ENCODE measurements around the gene SNX4.
"Not testable (repeated sequence)": the region's sequence is repeated elsewhere in the genome, so short reads cannot be mapped to it uniquely, and the experiment has no call there.

Gene SNX4

GRCh38 chr3:125498630-125499029, 21.4 kb downstream of the SNX4 start:
- Histone ChIP-seq H3K9me3 (ENCODE audit: low read length) (no peaks in the 10 kb centered on the region), H3K4me1 (ENCODE audit: insufficient read depth, low read length) (no peaks in the 10 kb centered on the region), H3K27me3 (ENCODE audit: control insufficient read depth in 1 of 2, insufficient read depth in 2 of 2, low read length in 2 of 2) (no peaks in the 10 kb centered on the region), H3K27ac (ENCODE audit: low read depth, low read length) (no peak overlapping the region), H3K4me3 (ENCODE audit: low read depth in 1 of 2, low read length in 2 of 2) (no peak overlapping the region), H3K9ac (ENCODE audit: low read length) (no peak overlapping the region), H3K36me3 (ENCODE audit: insufficient read depth, low read length) (peaks cover 34% of the 10 kb centered on the region)

GRCh38 chr3:125496701-125497100, 23.3 kb downstream of the SNX4 start:
- H3K4me3 ChIP-seq (ENCODE audit: low read depth in 1 of 2, low read length in 2 of 2) = no peak overlapping the region
- H3K4me1 ChIP-seq (ENCODE audit: insufficient read depth, low read length) = no peaks in the 10 kb centered on the region
- no peak overlapping the region for H3K27ac ChIP-seq (ENCODE audit: low read depth, low read length)
- H3K27me3 ChIP-seq (ENCODE audit: control insufficient read depth in 1 of 2, insufficient read depth in 2 of 2, low read length in 2 of 2) = no peaks in the 10 kb centered on the region
- no peaks in the 10 kb centered on the region for H3K9me3 ChIP-seq (ENCODE audit: low read length)
- H3K36me3 ChIP-seq (ENCODE audit: insufficient read depth, low read length) = peaks cover 33% of the 10 kb centered on the region
- H3K9ac ChIP-seq (ENCODE audit: low read length) = no peak overlapping the region

- Histone ChIP-seq H3K36me3 (ENCODE audit: insufficient read depth, low read length) (peaks cover 32% of the 10 kb centered on the region), H3K27ac (ENCODE audit: low read depth, low read length) (no peak overlapping the region), H3K4me1 (ENCODE audit: insufficient read depth, low read length) (no peaks in the 10 kb centered on the region), H3K9ac (ENCODE audit: low read length) (no peak overlapping the region), H3K9me3 (ENCODE audit: low read length) (no peaks in the 10 kb centered on the region), H3K4me3 (ENCODE audit: low read depth in 1 of 2, low read length in 2 of 2) (no peak overlapping the region), H3K27me3 (ENCODE audit: control insufficient read depth in 1 of 2, insufficient read depth in 2 of 2, low read length in 2 of 2) (no peaks in the 10 kb centered on the region)
Observed at GRCh38 chr3:125482406-125482805, 37.6 kb downstream of the SNX4 start.

GRCh38 chr3:125481786-125482185, 38.2 kb downstream of the SNX4 start:
- H3K4me1 ChIP-seq (ENCODE audit: insufficient read depth, low read length) = no peaks in the 10 kb centered on the region
- peaks cover 36% of the 10 kb centered on the region for H3K36me3 ChIP-seq (ENCODE audit: insufficient read depth, low read length)
- H3K9me3 ChIP-seq (ENCODE audit: low read length) = no peaks in the 10 kb centered on the region
- H3K9ac ChIP-seq (ENCODE audit: low read length) = no peak overlapping the region
- H3K4me3 ChIP-seq (ENCODE audit: low read depth in 1 of 2, low read length in 2 of 2) = no peak overlapping the region
- no peaks in the 10 kb centered on the region for H3K27me3 ChIP-seq (ENCODE audit: control insufficient read depth in 1 of 2, insufficient read depth in 2 of 2, low read length in 2 of 2)
- no peak overlapping the region for H3K27ac ChIP-seq (ENCODE audit: low read depth, low read length)

- H3K4me3 ChIP-seq (ENCODE audit: low read depth in 1 of 2, low read length in 2 of 2) = not testable (repeated sequence)
Observed at GRCh38 chr3:125481375-125481759, 38.6 kb downstream of the SNX4 start.

GRCh38 chr3:125480656-125481374, 39.2 kb downstream of the SNX4 start:
- Histone ChIP-seq H3K27me3 (ENCODE audit: control insufficient read depth in 1 of 2, insufficient read depth in 2 of 2, low read length in 2 of 2) (no peaks in the 10 kb centered on the region), H3K4me3 (ENCODE audit: low read depth in 1 of 2, low read length in 2 of 2) (no peak overlapping the region), H3K9ac (ENCODE audit: low read length) (no peak overlapping the region), H3K4me1 (ENCODE audit: insufficient read depth, low read length) (no peaks in the 10 kb centered on the region), H3K36me3 (ENCODE audit: insufficient read depth, low read length) (peaks cover 30% of the 10 kb centered on the region), H3K9me3 (ENCODE audit: low read length) (no peaks in the 10 kb centered on the region), H3K27ac (ENCODE audit: low read depth, low read length) (no peak overlapping the region)

More at GRCh38 chr3:125481375-125481759, 38.6 kb downstream of the SNX4 start:
- not testable (repeated sequence) for H3K27me3 ChIP-seq (ENCODE audit: control insufficient read depth in 1 of 2, insufficient read depth in 2 of 2, low read length in 2 of 2); H3K27ac ChIP-seq (ENCODE audit: low read depth, low read length); H3K4me1 ChIP-seq (ENCODE audit: insufficient read depth, low read length); H3K9me3 ChIP-seq (ENCODE audit: low read length); H3K9ac ChIP-seq (ENCODE audit: low read length)
- peaks cover 32% of the 10 kb centered on the region for H3K36me3 ChIP-seq (ENCODE audit: insufficient read depth, low read length)

GRCh38 chr3:125479091-125479490, 40.9 kb downstream of the SNX4 start:
- Histone ChIP-seq H3K27ac (ENCODE audit: low read depth, low read length) (no peak overlapping the region), H3K27me3 (ENCODE audit: control insufficient read depth in 1 of 2, insufficient read depth in 2 of 2, low read length in 2 of 2) (no peaks in the 10 kb centered on the region), H3K4me1 (ENCODE audit: insufficient read depth, low read length) (no peaks in the 10 kb centered on the region), H3K36me3 (ENCODE audit: insufficient read depth, low read length) (peaks cover 34% of the 10 kb centered on the region), H3K9ac (ENCODE audit: low read length) (no peak overlapping the region), H3K4me3 (ENCODE audit: low read depth in 1 of 2, low read length in 2 of 2) (no peak overlapping the region), H3K9me3 (ENCODE audit: low read length) (no peaks in the 10 kb centered on the region)

- Histone ChIP-seq H3K9ac (ENCODE audit: low read length) (no peak overlapping the region), H3K4me1 (ENCODE audit: insufficient read depth, low read length) (no peaks in the 10 kb centered on the region), H3K27ac (ENCODE audit: low read depth, low read length) (no peak overlapping the region)
Observed at GRCh38 chr3:125478326-125478725, 41.7 kb downstream of the SNX4 start.

GRCh38 chr3:125477701-125478100, 42.3 kb downstream of the SNX4 start:
- Histone ChIP-seq H3K4me3 (ENCODE audit: low read depth in 1 of 2, low read length in 2 of 2) (no peak overlapping the region), H3K36me3 (ENCODE audit: insufficient read depth, low read length) (peaks cover 35% of the 10 kb centered on the region), H3K4me1 (ENCODE audit: insufficient read depth, low read length) (no peaks in the 10 kb centered on the region), H3K27ac (ENCODE audit: low read depth, low read length) (no peak overlapping the region), H3K9ac (ENCODE audit: low read length) (no peak overlapping the region), H3K9me3 (ENCODE audit: low read length) (no peaks in the 10 kb centered on the region), H3K27me3 (ENCODE audit: control insufficient read depth in 1 of 2, insufficient read depth in 2 of 2, low read length in 2 of 2) (no peaks in the 10 kb centered on the region)

More at GRCh38 chr3:125478326-125478725, 41.7 kb downstream of the SNX4 start:
- Histone ChIP-seq H3K9me3 (ENCODE audit: low read length) (no peaks in the 10 kb centered on the region), H3K27me3 (ENCODE audit: control insufficient read depth in 1 of 2, insufficient read depth in 2 of 2, low read length in 2 of 2) (no peaks in the 10 kb centered on the region), H3K4me3 (ENCODE audit: low read depth in 1 of 2, low read length in 2 of 2) (no peak overlapping the region), H3K36me3 (ENCODE audit: insufficient read depth, low read length) (peaks cover 31% of the 10 kb centered on the region)

GRCh38 chr3:125470671-125471070, 49.3 kb downstream of the SNX4 start:
- no peak overlapping the region for H3K27ac ChIP-seq (ENCODE audit: low read depth, low read length)
- H3K4me3 ChIP-seq (ENCODE audit: low read depth in 1 of 2, low read length in 2 of 2) = no peak overlapping the region
- no peaks in the 10 kb centered on the region for H3K9me3 ChIP-seq (ENCODE audit: low read length)
- no peaks in the 10 kb centered on the region for H3K4me1 ChIP-seq (ENCODE audit: insufficient read depth, low read length)
- no peaks in the 10 kb centered on the region for H3K27me3 ChIP-seq (ENCODE audit: control insufficient read depth in 1 of 2, insufficient read depth in 2 of 2, low read length in 2 of 2)
- no peak overlapping the region for H3K9ac ChIP-seq (ENCODE audit: low read length)
- peaks cover 18% of the 10 kb centered on the region for H3K36me3 ChIP-seq (ENCODE audit: insufficient read depth, low read length)

- no peak overlapping the region for H3K9ac ChIP-seq (ENCODE audit: low read length)
- H3K4me3 ChIP-seq (ENCODE audit: low read depth in 1 of 2, low read length in 2 of 2) = no peak overlapping the region
- no peaks in the 10 kb centered on the region for H3K9me3 ChIP-seq (ENCODE audit: low read length)
- H3K4me1 ChIP-seq (ENCODE audit: insufficient read depth, low read length) = no peaks in the 10 kb centered on the region
- H3K27me3 ChIP-seq (ENCODE audit: control insufficient read depth in 1 of 2, insufficient read depth in 2 of 2, low read length in 2 of 2) = no peaks in the 10 kb centered on the region
- peaks cover 16% of the 10 kb centered on the region for H3K36me3 ChIP-seq (ENCODE audit: insufficient read depth, low read length)
- H3K27ac ChIP-seq (ENCODE audit: low read depth, low read length) = no peak overlapping the region
Observed at GRCh38 chr3:125462722-125463299, 57.2 kb downstream of the SNX4 start.

- Histone ChIP-seq H3K36me3 (ENCODE audit: insufficient read depth, low read length) (peaks cover 18% of the 10 kb centered on the region), H3K9ac (ENCODE audit: low read length) (no peak overlapping the region), H3K4me3 (ENCODE audit: low read depth in 1 of 2, low read length in 2 of 2) (no peak overlapping the region), H3K27me3 (ENCODE audit: control insufficient read depth in 1 of 2, insufficient read depth in 2 of 2, low read length in 2 of 2) (no peaks in the 10 kb centered on the region), H3K27ac (ENCODE audit: low read depth, low read length) (no peak overlapping the region), H3K4me1 (ENCODE audit: insufficient read depth, low read length) (no peaks in the 10 kb centered on the region), H3K9me3 (ENCODE audit: low read length) (no peaks in the 10 kb centered on the region)
Observed at GRCh38 chr3:125461896-125462295, 58.1 kb downstream of the SNX4 start.
